ENCODE results near the gene CAVIN3.
"Not testable (repeated sequence)": the region's sequence is repeated elsewhere in the genome, so short reads cannot be mapped to it uniquely, and the experiment has no call there.

The CAVIN3 gene

DNA sequence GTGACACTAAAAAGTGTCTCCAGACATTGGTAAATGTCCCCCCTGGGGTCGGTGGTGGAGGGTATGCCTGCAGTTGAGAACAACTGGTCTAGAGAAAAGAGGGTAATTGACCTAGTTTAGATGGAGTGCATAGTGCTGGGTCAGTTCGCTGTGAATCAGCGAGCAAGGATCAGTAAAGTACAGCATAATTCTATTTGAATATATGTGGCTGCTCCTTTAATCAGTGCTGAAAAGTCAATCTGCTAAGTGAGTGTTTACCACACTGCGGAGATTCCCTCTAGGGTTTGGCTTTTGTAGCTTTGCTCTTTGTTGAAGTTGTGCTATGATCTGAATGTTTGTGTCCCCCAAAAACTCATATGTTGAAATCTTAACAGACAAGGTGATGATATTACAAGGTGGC is 15.0 kb downstream of the CAVIN3 start:
- H3K27ac Mint-ChIP-seq: no peak overlapping the region

GRCh38 chr11:6303661-6304060 is 16.6 kb downstream of the CAVIN3 start:
- Mint-ChIP-seq H3K9me3 (no peaks in the 10 kb centered on the region), H3K4me3 (no peak overlapping the region), H3K27me3 (peaks cover 66% of the 10 kb centered on the region), H3K27ac (no peak overlapping the region), H3K4me1 (no peaks in the 10 kb centered on the region)
- ATAC-seq: no peak
- no peak for DNase-seq

More for the DNA sequence above, 15.0 kb downstream of the CAVIN3 start:
- H3K27me3 Mint-ChIP-seq: peaks cover 66% of the 10 kb centered on the region
- H3K4me3 Mint-ChIP-seq: no peak overlapping the region
- no peaks in the 10 kb centered on the region for H3K9me3 Mint-ChIP-seq
- DNase-seq: no peak
- no peaks in the 10 kb centered on the region for H3K4me1 Mint-ChIP-seq
- no peak for ATAC-seq

GRCh38 chr11:6301096-6301495 is 19.2 kb downstream of the CAVIN3 start:
- H3K4me1 Mint-ChIP-seq: no peaks in the 10 kb centered on the region
- ATAC-seq (no peak), DNase-seq (no peak)
- no peak overlapping the region for H3K27ac Mint-ChIP-seq
- peaks cover 44% of the 10 kb centered on the region for H3K27me3 Mint-ChIP-seq
- no peak overlapping the region for H3K4me3 Mint-ChIP-seq
- no peaks in the 10 kb centered on the region for H3K9me3 Mint-ChIP-seq

GRCh38 chr11:6300325-6300724 is 20.0 kb downstream of the CAVIN3 start:
- ATAC-seq: no peak
- Mint-ChIP-seq H3K4me1 (no peaks in the 10 kb centered on the region), H3K4me3 (no peak overlapping the region), H3K27ac (no peak overlapping the region), H3K9me3 (no peaks in the 10 kb centered on the region), H3K27me3 (peaks cover 36% of the 10 kb centered on the region)
- DNase-seq: no peak

DNA sequence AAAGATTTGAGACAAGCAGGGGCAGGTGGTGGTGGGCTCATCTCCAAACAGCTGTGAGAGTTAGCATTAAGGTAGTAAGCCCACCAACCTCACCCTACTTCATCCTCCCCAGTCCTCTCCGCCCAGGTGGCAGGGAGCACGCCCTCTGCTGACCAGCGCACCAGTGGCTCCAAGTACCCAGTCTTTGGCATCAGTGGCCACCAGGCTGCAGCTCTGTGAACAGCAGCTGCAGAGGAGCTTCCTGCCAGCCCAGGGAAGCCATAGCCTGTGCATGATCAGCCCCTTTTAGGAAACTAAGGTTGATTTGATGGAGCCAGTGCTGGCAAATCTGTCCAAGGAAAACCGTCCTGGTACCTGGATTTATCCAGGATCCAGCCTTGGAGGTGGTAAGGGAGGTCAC is 21.7 kb downstream of the CAVIN3 start:
- Mint-ChIP-seq H3K4me3 (no peak overlapping the region), H3K4me1 (no peaks in the 10 kb centered on the region), H3K27me3 (peaks cover 19% of the 10 kb centered on the region), H3K27ac (no peak overlapping the region), H3K9me3 (no peaks in the 10 kb centered on the region)
- peak in 1 of 2 donors; percentile 27 for DNase-seq
- peak; percentile 73 for ATAC-seq

DNA sequence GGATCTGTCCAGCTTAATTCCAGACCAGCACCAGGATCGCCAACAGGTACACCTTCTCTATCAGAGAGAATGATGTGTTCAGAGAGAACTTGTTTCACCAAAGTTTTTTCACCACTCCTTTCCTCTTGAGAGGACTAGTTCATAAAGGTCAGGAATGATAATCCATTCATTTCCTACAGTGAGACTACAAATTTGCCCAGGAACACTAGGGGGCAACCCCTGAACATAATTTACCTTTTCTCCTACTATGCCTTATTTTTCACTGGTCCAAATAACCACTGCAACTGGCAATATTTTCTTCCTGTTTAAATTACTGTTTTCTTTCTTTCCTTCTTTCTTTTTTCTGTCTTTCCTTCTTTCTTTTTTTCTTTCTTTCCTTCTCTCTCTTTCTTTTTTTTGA is 22.5 kb downstream of the CAVIN3 start:
- H3K4me1 Mint-ChIP-seq: no peaks in the 10 kb centered on the region
- DNase-seq: no peak
- H3K4me3 Mint-ChIP-seq: no peak overlapping the region
- no peaks in the 10 kb centered on the region for H3K9me3 Mint-ChIP-seq
- H3K27me3 Mint-ChIP-seq: peaks cover 15% of the 10 kb centered on the region
- no peak for ATAC-seq
- H3K27ac Mint-ChIP-seq: no peak overlapping the region

GRCh38 chr11:6285019-6285418 is 35.3 kb downstream of the CAVIN3 start:
- DNase-seq (no peak), ATAC-seq (no peak)
- no peak overlapping the region for H3K4me3 Mint-ChIP-seq
- no peaks in the 10 kb centered on the region for H3K4me1 Mint-ChIP-seq
- peaks cover 66% of the 10 kb centered on the region for H3K27me3 Mint-ChIP-seq
- H3K27ac Mint-ChIP-seq: no peak overlapping the region
- no peaks in the 10 kb centered on the region for H3K9me3 Mint-ChIP-seq

GRCh38 chr11:6284250-6284649 is 36.1 kb downstream of the CAVIN3 start:
- Mint-ChIP-seq H3K4me1 (no peaks in the 10 kb centered on the region), H3K27me3 (peaks cover 60% of the 10 kb centered on the region), H3K9me3 (no peaks in the 10 kb centered on the region), H3K27ac (no peak overlapping the region), H3K4me3 (no peak overlapping the region)
- ATAC-seq: no peak
- no peak for DNase-seq

DNA sequence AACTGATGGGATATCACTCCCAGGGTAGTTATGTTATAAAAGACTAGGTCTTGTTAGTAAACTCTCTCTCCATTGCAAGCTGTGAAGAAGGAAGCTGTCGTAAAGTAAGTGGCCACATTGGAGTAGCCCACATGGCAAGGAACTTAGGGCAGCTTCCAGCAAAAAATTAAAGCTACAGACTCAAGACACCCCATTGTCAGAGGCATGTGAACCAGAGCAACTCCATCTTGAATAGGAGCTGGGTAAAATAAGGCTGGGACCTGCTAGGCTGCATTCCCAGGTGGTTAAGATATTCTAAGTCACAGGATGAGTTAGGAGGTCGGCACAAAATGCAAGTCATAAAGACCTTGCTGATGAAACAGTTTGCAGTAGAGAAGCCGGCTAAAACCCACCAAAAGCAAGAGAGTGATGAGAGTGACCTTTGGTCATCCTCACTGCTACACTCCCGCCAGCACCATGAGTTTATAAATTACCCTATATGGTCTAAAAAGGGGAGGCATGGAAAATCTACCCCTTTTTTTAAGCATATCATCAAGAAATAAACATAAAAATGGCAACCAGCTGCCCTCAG is 36.8 kb downstream of the CAVIN3 start:
- no peaks in the 10 kb centered on the region for H3K4me1 Mint-ChIP-seq

DNA sequence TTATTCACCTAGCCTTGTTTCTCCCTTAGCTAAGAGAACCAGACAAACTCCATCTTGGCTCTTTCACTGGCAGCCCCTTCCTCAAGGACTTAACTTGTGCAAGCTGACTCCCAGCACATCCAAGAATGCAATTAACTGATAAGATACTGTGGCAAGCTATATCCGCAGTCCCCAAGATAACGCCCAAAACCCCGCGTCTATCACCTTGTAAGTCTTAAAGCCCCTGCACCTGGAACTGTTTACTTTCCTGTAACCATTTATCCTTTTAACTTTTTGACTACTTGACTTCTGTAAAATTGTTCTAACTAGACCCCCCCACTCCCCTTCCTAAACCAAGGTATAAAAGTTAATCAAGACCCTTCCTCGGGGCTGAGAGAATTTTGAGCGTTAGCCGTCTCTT is 39.5 kb downstream of the CAVIN3 start:
- H3K27ac Mint-ChIP-seq, H3K4me1 Mint-ChIP-seq, H3K4me3 Mint-ChIP-seq, DNase-seq, H3K9me3 Mint-ChIP-seq, ATAC-seq: not testable (repeated sequence)
- peaks cover 69% of the 10 kb centered on the region for H3K27me3 Mint-ChIP-seq

More for the DNA sequence above, 36.8 kb downstream of the CAVIN3 start:
- H3K27me3 Mint-ChIP-seq: peaks cover 60% of the 10 kb centered on the region
- H3K4me3 Mint-ChIP-seq: no peak overlapping the region
- no peak for ATAC-seq
- no peak overlapping the region for H3K27ac Mint-ChIP-seq
- H3K9me3 Mint-ChIP-seq: no peaks in the 10 kb centered on the region
- DNase-seq: no peak

DNA sequence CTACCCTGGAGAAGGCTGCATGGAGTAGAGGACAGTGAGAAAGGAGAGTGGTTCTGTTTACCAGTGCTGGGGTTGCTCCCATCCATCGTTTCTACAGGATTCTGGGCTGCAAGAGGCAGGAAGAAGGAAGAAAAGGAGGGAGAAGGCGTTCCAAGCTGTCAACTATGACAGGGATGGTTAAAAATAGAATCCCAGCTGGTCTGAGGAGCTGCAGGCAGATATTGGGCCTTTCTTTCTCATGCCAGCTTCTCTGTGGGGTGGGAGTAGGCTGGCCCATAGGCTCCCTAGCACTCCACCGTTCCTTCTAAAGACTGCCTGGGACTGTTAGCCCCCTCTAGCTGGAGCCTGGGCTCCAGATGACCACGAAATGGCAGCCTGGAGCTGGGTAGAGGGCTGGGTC is 47.1 kb downstream of the CAVIN3 start:
- H3K27me3 Mint-ChIP-seq: peaks cover 48% of the 10 kb centered on the region
- no peak overlapping the region for H3K27ac Mint-ChIP-seq
- no peaks in the 10 kb centered on the region for H3K4me1 Mint-ChIP-seq
- no peaks in the 10 kb centered on the region for H3K9me3 Mint-ChIP-seq
- DNase-seq (no peak), ATAC-seq (no peak)
- H3K4me3 Mint-ChIP-seq: no peak overlapping the region

GRCh38 chr11:6271598-6271997 is 48.7 kb downstream of the CAVIN3 start:
- ATAC-seq: no peak
- peaks cover 38% of the 10 kb centered on the region for H3K27me3 Mint-ChIP-seq
- no peaks in the 10 kb centered on the region for H3K4me1 Mint-ChIP-seq
- H3K9me3 Mint-ChIP-seq: no peaks in the 10 kb centered on the region
- no peak overlapping the region for H3K4me3 Mint-ChIP-seq
- no peak overlapping the region for H3K27ac Mint-ChIP-seq
- DNase-seq: no peak

GRCh38 chr11:6270584-6271246 is 49.6 kb downstream of the CAVIN3 start:
- no peak for DNase-seq
- Mint-ChIP-seq H3K27me3 (peaks cover 34% of the 10 kb centered on the region), H3K4me1 (no peaks in the 10 kb centered on the region), H3K9me3 (no peaks in the 10 kb centered on the region), H3K4me3 (no peak overlapping the region), H3K27ac (peak overlapping the region in 1 of 2 donors; percentile 84)
- ATAC-seq: no peak

DNA sequence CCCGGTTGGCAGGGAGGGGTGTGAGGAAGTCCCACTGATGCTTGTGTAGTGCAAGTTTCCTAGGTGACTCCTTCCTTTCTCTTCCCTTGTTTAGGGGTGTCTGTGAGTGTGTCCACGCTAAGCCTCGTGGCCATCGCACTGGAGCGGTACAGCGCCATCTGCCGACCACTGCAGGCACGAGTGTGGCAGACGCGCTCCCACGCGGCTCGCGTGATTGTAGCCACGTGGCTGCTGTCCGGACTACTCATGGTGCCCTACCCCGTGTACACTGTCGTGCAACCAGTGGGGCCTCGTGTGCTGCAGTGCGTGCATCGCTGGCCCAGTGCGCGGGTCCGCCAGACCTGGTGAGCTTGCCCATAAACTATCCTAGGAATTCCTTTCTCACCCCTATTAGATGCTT is 50.3 kb downstream of the CAVIN3 start:
- Mint-ChIP-seq H3K27ac (no peak overlapping the region), H3K9me3 (no peaks in the 10 kb centered on the region), H3K4me1 (no peaks in the 10 kb centered on the region), H3K27me3 (peaks cover 34% of the 10 kb centered on the region), H3K4me3 (no peak overlapping the region)
- DNase-seq: no peak
- ATAC-seq: peak; percentile 43

All from stimulated activated naive CD8-positive, alpha-beta T cell treated with anti-CD3 and anti-CD28 coated beads, Interleukin-15, amount 100 ng/mL, for 72 hours (primary cell).